Stimulated activated CD4-positive, alpha-beta T cell treated with anti-CD3 and anti-CD28 coated beads, TNF-alpha, amount 100 ng/mL, for 1 hour (primary cell): ENCODE measurements around the gene TCAP.

Experiments
- DNase-seq, 3 donors: peaks; one replicate each; pipeline ENCODE4 v3.0.0-alpha.2; 2020; ENCODE audit warnings: low read depth in 3 of 3, low spot score in 1 of 3

Gene TCAP

DNA sequence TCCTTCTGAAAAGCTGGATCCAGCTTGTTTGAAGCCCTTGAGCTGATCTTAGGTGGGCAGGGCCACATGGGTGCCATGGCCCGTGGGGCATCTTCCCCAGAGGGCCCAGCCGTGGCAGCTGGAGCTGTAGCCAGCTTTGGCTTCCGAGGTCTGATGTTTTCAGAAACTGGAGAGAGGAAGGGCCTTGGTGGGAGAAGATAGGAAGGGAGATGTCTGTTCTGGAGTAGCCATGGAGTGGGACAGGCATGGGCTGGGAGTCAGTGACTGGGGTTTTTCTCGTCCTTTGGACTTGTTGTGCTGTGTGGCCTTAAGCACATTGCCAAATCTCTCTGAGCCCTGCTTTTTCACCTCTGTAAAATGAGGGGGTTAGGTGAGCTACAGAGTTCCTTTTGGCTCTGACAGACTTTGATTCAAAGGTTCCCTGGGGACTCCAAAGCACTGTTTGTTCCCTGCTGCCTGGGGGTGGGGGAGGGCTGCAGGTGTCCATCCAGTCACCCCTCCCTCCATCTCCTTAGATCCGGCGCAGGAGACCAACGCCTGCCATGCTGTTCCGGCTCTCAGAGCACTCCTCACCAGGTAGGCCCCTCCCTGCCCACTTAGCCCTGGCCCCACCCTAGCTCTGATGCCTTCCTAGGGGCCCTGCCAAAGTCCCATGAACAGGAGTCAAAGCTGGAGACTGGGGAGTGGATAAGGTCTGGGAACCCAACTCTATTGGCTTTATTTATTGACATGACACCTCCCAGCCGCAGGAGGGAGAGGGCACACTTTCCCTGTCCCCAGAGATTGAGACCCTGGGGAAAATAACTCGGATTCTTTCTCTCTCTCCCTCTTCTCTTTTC lies 36.3 kb upstream of the TCAP start:
- DNase-seq, result no peak

DNA sequence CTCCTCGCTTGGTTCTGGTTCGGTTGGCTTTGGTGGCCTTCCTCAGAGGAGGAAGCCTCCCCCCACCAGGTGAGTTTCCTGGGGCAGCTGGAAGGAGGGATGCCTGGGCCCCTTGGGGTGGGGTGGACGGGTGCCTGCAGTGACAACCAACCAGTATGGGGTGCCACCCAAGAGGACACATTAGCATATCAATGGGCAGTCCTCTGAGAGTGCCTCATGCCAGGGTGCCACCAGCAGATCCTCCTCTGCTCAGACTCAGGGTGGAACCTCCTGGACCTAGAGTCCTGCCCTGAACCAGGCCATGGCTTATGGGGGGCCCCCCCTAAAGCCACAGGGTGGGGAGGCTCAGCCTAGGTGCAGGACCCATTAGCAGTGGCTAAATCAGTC lies 35.7 kb upstream of the TCAP start:
- no peak for DNase-seq

DNA sequence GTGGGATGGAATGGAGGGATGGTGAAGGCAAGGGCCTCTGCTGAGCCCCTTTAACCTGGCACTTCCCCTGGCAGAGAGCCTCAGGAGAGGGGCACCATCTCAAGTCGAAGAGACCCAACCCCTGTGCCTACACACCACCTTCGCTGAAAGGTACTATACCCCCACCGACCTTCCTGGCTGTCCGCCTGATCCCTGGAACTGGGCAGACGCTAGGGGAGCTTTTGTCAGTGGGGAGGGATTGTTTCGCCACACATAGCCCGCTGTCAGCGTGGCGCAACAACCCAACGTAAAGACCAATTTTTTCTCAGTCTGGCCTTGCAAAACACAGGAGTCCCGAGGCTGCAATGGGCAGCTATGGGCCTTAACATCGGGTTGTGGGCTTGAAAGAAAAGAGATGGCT lies 35.3 kb upstream of the TCAP start:
- DNase-seq, result no peak

DNA sequence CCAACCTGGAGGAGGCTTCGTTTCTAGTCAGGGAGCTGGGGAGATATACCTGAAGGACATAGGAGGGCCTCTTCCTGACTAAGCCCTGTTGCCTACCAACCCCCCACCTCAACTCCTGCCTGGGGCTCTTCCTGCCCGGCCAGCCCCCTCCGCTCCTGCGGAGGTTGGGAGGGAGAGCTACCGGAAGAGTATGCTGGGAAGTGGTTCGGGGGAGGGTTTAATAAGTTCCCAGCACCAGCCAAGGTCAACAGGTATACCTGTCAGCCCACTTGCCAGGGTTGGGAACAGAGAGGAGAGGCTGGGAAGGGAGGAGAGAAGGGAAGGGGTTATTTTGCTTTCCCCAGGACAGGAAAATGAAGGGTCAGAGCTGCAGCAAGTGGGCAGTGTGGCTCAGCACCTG lies 33.7 kb upstream of the TCAP start:
- no peak for DNase-seq

DNA sequence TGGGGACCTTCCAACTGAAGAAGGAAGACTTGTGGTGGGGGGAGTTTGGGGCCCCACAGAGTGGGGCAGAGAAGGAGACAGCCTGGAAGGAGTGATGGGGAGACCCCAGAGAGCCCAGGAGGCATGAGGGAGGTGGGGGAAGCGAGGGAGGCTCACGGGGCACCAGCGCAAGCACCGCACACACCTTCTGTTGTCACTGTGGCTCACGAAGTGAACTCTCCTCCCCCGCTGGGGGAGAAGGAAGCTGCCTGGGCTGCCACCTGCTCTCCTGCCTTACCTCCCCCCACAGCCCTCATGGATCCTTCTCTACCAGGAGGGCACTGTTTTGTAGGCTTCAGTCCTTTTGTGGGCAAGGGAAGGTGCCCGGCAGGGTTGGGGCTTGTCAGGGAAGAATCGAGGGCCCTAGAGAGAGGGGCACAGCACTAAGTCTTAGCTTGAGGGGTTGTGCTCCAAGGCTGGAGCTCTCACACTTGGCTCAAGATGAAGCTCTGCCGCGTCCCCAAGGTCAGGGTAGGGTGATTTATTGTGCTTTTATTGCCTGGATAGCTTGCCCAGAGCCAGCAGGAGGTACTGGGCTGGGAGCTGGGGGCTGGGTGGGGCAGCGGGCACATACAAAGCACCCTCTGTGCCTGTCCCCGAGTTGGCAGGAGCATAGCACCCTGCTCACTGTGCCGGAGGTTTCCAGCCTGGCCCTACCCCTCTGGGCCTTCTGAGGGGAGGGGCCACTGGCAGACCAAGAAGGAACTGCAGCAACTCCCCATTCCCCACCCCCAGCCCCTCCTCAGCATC lies 32.8 kb upstream of the TCAP start:
- DNase-seq, result no peak

DNA sequence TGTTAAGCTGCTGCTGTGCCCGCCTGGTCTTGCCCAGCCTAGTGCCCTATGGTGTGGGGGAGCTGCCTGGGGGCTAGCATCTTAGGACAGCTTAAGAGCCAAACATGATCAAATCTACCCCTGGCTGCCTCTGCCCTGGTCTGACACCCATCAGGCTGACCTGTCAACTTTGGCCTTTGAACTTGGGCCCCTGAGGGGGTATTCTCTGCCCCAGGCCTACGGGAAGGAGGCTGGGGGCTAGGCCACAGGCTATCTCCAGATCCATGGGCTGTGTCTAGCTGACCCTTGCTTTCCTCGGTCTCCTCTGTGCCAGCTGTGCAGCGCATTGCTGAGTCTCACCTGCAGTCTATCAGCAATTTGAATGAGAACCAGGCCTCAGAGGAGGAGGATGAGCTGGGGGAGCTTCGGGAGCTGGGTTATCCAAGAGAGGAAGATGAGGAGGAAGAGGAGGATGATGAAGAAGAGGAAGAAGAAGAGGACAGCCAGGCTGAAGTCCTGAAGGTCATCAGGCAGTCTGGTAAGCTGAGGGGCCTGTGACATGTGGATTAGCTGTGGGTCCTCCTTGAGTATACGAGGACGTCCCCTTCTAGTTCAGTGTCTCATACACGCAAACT lies 31.5 kb upstream of the TCAP start:
- no peak for DNase-seq

DNA sequence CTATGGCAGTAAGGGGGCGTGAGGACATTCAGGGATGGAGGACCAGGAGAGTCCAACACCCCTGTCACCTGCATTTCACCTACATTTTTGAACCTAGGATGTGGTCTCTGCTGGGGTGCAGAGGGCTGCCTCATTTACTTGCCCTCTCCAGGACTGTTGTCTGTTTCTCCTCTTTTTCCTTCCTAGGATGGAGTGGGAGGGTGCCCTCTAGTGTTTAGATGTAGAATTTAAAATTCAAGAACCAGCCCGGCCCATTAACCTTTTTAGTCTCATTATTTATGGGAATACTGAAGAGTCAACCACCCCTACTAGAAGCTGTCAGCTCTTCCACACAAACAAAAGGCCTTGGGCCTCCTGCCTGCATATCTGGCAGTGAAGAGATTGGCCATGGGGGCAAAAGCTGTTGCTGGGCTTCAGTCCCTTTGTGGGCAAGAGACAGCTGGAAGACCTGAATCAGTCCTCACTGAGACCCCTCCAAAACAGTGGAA lies 30.7 kb upstream of the TCAP start:
- no peak for DNase-seq

DNA sequence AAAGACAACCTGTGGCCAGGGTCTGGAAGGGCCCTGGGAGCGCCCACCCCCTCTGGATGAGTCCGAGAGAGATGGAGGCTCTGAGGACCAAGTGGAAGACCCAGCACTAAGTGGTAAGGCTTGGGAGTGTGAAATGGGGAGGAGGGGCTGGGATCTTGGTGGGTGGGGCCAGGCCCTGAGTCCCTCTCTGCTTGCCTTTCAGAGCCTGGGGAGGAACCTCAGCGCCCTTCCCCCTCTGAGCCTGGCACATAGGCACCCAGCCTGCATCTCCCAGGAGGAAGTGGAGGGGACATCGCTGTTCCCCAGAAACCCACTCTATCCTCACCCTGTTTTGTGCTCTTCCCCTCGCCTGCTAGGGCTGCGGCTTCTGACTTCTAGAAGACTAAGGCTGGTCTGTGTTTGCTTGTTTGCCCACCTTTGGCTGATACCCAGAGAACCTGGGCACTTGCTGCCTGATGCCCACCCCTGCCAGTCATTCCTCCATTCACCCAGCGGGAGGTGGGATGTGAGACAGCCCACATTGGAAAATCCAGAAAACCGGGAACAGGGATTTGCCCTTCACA lies 29.5 kb upstream of the TCAP start:
- no peak for DNase-seq

DNA sequence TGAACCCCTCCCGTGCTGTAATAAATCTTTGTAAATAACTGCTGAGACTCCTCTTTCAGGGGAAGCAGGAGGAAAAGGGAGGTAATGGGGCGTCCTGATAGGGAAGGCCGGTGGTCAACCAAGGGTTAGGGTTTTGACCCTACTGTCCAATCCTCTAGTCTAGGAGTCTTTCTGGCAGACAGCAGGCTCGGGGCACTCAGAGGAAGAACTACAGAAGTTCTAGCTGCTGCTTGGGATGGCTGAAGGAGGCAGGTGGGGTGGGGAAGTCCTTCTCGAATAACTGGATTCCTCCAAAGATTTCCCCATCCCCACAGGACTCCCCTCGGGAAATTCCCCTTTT lies 28.6 kb upstream of the TCAP start:
- no peak for DNase-seq

DNA sequence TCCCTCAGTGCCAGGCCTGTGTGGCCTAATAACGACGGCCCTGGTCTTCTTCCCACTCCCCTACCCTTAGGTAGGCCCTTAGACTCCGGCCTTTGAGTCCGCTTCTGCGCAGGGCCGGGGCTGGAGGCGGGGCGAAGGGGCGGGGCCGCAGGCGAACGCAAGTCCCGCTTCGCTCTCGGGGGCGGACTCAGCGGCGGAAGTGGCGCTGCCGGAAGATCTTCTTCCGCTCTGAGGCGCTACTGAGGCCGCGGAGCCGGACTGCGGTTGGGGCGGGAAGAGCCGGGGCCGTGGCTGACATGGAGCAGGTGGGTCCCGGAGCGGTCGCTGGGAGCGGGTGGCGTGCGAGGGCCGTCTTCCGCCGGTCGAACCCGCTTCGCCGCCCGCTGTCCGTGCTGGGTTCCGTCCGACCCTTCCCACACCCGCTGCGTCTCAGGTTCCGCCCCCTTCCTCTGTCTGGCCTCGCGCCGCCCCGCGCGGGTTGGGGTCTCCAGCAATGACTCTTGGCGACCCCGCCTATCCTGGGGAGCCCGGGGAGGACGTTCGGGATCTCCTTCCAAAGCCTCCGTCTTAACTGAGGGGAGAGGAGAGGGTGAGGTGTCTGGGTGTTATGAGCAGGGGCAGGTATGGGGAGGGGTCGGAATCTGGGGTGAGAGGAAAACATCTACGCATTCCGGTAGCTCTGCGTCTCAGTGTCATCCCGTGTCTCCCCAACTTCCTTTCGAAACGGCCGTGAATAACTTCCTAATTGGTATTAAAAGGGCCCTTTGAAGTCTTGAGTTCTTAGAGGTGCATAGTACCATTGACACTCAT lies 28.0 kb upstream of the TCAP start, which contains the start of gene STARD3:
Gene STARD3, plus strand, starts transcription at position 218 of the 810 bp plus-strand sequence. CDS start 16,388 bp downstream, outside the sequence.
- peak; percentile 72 to 89 (median 73) for DNase-seq

DNA sequence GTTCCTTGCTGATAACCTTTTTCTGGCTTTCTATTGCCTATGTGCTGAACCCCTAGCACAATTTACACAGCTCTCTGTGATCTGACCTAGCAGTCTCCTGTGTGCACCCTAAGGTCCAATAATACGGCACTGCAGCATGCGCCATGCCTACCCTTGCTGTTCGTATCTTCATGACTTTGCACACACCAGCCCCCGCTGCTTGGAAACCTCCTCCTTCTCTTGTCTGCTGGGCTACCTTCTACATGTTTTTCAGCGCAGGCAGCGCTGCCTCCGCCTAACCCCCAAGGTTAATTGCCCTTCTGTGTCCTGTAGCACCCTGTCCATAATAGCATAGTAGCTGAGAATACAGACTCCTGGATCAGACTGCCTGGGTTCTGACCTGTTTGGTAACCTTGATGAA lies 26.8 kb upstream of the TCAP start:
- DNase-seq, result no peak

DNA sequence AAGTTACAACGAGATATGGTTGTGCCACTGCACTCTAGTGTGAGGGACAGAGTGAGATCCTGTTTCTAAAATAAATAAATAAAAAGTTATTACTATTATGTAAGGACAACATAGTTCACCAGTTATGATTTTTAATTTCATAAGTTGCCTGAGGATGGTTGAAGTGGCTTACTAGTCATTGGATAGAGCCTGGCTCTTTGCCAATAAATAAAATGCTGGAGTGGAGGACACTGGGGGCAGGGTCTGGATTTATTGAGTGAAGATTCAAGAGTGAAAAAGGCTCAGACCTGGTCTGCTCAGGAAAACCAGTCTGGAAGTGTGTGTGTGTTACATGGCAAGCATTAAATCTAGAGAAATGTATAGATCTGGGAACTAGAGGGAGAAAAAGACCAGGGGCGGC lies 26.1 kb upstream of the TCAP start:
- no peak for DNase-seq

DNA sequence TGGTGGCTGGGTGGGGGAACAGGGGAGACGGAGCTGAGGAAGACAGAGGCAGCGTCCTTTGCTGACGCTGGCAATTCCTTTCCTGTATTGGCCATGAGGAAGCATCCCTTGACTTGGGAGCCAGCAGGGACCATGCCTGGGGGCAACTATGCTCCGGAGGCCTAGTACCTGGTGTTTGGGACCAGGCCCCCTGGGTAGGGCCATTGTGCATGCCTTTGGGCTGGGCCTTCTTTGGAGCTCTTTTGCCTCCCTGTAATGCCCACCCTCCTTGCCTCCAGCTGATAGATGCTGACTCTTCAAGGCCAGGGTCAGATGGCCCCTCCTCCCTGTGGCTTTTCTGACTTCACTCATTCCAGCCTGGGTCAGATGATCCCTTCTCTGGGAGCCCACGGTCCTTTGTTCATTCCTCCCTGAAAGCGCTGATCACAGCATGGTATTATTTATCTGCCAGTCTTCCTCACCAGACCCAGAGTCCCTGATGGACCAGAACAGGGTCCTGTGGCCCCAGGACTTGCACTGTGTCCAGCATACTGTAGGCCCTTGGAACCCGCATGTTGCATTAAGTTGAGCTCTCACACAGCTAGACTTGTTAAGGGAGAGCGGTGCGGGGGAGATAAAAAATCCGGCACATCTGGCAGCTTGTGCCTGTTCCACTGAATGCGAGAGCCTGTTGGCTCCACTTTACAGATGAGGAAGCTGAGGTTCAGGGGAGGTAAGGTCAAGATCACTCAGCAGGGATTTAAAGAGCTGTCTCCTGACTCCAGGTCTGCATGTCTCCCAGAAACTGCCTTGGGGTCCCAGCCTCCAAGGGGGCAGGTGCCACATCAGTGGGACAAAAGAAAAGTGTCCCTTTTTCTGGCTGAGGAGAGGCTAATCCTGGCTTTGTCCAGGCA lies 25.3 kb upstream of the TCAP start:
- DNase-seq, result no peak

DNA sequence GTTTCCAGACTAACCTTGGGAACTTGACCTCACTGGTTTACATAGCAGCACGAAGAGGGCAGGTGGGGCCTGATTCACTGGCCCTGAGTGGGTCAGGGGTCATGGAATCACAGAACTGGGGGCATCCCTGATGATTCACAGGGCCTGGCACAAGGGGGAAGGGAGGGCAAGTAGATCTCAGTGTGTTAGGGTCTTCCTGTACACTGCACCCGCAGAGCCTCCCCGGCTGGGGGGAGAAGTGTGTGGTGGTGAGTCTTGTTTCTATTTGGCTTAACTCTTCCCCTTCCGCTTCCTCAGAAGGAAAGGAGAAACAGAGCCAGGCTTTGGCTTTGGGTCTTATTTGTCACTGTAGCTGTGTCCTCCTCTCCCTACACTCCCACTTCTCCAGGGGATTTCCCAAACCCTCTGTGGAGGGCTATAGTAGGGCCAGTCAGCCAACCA lies 24.5 kb upstream of the TCAP start:
- DNase-seq, result no peak

DNA sequence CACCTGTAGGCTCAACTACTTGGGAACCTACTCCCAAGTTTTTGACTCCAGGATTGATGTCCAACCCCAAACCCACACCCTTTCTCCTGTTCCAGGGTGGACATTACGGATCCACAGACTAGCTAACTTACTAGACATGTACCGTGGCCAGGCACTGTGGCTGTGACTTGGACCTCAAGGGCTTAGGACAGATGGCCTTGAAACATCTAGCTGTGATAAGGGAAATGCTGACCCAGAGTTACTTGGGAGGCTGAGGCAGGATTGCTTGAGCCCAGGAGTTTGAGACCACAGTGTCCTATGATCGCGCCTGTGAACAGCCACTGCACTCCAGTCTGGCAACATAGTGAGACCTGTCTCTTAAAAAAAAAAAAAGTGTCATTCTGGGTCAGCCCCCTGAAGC lies 24.1 kb upstream of the TCAP start:
- DNase-seq, result no peak

DNA sequence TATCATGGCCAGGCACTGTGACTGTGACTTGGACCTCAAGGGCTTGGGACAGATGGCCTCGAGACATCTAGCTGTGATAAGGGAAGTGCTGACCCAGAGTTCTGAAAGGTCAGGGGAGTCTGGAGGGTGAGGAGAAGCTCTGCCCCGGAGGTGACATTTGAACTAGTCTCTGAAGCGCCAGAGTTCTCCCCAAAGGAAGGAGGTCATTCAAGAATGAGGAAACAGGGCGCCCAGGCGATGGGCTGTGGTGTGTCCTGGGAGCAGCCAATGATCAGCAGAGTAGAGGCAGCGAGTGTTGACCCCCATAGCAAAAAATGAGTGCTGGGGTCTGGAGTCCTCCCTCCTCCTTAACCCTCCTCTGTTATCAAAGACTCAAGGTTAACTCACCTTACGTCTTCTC lies 23.3 kb upstream of the TCAP start:
- no peak for DNase-seq

DNA sequence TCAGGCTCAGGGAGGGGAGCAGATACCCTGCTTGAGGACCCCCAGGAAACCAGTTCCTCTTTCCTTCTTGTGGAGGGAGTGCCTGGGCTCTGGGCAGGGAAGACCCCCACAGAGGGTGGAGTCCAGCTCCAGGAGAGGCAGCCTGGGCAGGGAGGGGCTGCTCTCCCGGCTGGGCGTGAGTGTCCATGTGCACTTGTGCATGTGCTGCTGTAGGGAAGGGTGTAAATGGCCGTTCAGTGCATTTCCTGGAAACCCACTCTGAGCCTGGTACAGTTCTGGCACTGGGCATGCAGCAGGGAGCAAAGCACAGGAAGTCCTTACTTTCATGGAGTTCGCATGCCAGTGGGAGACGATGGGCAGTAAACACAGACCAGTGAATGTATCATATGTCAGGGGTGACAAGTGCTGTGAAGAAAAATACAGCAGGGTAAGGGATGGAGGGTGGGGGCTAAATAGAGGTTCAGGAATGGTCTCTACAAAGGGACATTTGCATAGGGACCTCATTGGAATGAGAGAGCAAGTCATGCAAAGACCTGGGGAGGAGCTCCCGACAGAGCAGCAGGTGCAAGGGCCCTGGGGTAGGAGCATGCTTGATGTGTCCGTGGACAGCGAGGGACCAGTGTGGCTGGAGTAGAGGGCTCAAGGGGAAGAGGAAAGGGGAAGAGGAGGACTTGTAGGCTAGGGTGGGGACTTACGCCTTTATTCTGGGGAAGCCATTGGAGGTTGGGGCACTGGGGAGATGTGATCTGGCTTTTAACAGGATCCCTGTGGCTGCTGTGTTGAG lies 22.7 kb upstream of the TCAP start:
- no peak for DNase-seq

DNA sequence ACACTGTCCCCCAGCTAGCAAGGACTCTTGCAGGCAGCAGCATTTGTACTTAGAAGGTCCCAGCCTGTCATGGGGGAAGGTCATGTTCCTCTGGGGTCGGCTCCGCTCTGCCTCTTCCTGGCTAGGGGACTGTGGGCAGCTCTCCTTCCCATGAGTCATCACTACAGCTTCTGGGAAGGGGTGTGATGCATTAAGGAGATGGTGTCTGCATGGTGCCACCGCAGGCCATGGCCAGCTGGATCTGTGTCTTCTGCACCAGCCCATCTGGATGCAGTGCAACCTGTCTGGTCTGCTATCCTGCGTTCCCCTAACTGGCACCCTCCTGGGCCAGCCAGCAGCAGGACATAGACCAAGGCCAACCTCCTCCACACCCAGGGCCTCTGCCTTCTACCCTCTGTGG lies 21.9 kb upstream of the TCAP start:
- no peak for DNase-seq

DNA sequence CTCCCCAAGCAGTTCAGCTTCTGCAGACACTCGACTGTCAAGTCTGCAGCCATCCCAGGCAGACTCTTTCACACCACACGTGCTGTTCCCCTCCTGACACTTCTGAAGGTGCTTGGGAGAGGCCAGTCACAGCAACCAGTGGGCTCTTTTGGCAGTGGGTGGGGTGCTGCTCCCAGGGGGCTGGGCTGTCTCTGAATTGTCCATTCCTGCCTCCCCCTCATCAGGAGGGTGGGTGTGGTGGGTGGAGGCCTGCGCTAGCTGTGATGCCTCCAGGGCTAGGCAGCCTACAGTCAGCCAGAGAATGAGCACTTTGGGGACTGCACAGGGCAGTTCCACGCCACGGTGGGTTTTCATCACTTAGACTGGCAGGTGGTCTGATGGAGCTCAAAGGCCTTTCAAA lies 17.9 kb upstream of the TCAP start:
- no peak for DNase-seq
